ENCODE results near the gene STIP1. TPM values are rescaled to one million over a fixed set of nuclear protein-coding genes. Genes with fewer than 3 reads are reported as not detected.
A peak's percentile ranks its signal among the peaks of the same experiment; 100 is the strongest.

STIP1 gene
- total and polyA plus RNA-seq, 7 donors = 124 to 207 (median 171) TPM

DNA sequence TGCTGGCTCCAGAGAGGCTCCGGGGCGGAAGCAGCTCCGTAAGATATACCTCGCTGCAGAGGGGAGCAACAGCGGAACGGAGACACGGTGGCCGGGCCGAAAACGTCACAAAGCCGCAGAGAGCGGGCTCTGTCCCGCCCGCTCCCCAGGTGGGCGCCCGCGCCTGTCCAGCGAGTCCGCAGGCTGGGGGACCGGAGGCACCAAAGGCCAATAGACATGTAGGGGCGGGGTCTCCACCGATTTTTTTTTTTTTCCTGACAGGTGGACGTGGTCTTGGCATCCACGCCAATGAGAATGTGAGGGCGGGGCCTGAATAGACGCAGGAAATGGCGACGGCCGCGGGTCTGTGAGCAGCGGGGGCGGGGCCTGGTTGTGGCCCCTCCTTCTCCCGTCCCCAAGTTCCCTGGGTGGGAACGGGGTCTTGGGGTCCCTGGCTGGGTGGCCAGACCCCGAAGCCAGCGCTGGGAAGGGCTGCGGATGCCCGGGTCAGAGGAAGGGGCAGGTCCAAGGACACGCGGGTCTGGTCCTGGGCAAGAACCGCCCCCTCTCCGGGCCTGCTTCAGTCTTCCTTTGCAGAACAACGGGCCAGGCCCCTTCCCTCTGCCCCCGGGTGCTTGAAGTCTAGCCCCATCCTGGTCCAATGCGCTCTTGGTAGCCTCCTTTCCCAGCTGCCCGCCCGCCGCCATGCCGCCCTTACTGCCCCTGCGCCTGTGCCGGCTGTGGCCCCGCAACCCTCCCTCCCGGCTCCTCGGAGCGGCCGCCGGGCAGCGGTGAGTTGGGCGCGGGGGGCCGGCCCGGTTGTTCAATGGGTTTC lies 44.4 kb downstream of the STIP1 start, which contains the start of gene DNAJC4:
Gene DNAJC4, plus strand, starts transcription at position 378 of the 814 bp plus-strand sequence. Its CDS starts 307 bp downstream, at position 685.
- WGBS, 3 donors = 1 to 4% (median 1%) methylated on average over 53 to 62 of the region's 62 CpGs
- TF ChIP-seq, protein P1, sequence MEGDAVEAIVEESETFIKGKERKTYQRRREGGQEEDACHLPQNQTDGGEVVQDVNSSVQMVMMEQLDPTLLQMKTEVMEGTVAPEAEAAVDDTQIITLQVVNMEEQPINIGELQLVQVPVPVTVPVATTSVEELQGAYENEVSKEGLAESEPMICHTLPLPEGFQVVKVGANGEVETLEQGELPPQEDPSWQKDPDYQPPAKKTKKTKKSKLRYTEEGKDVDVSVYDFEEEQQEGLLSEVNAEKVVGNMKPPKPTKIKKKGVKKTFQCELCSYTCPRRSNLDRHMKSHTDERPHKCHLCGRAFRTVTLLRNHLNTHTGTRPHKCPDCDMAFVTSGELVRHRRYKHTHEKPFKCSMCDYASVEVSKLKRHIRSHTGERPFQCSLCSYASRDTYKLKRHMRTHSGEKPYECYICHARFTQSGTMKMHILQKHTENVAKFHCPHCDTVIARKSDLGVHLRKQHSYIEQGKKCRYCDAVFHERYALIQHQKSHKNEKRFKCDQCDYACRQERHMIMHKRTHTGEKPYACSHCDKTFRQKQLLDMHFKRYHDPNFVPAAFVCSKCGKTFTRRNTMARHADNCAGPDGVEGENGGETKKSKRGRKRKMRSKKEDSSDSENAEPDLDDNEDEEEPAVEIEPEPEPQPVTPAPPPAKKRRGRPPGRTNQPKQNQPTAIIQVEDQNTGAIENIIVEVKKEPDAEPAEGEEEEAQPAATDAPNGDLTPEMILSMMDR (IDR thresholded peaks at IDR 0.05) = no peak
- ATAC-seq (peak; percentile 50 to 71 (median 65)), DNase-seq (peak; percentile 89 to 93)
- Histone ChIP-seq H3K27me3 (ENCODE audit: insufficient read depth in 3 of 3, low read length in 2 of 3) (no peaks in the 10 kb centered on the region), H3K4me3 (peak within 1 kb of the TSS; percentile 85), H3K9me3 (no peaks in the 10 kb centered on the region), H3K4me1 (peaks cover 45% of the 10 kb centered on the region), H3K36me3 (ENCODE audit: insufficient read depth in 1 of 2, low read depth in 1 of 2) (no peaks in the 10 kb centered on the region), H3K27ac (peak within 1 kb of the TSS; percentile 95)
- intact Hi-C loops (cut with DNase I) = no loop called here

DNA sequence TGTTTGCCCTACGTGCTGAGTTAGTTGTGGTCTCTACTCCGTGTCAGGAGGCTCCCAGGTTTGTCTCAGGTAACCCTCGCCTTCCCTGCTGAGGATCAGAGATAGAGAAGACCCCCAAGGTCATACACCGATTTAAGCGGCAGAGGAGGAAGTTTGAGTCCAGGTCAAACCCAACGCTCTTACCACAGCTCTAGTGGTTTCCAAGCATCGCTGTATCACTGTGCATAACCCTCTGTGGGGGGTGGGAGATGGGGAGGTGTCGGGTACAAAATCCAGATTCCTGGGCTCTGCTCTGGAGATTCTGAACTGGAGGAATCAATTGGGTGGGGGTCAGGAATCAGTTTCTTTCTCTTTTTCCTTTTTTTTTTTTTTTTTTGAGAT lies 45.0 kb downstream of the STIP1 start:
- Histone ChIP-seq H3K4me3 (peak overlapping the region; percentile 85), H3K27me3 (ENCODE audit: insufficient read depth in 3 of 3, low read length in 2 of 3) (no peaks in the 10 kb centered on the region), H3K9me3 (no peaks in the 10 kb centered on the region), H3K4me1 (peaks cover 48% of the 10 kb centered on the region), H3K36me3 (ENCODE audit: insufficient read depth in 1 of 2, low read depth in 1 of 2) (no peaks in the 10 kb centered on the region), H3K27ac (peak overlapping the region; percentile 95)
- intact Hi-C loops (cut with DNase I) = no loop called here
- WGBS, 3 donors = 28 to 33% (median 32%) methylated on average over 8 of the region's 8 CpGs
- ATAC-seq = no peak
- no peak for DNase-seq
- TF ChIP-seq, protein P1 (IDR thresholded peaks at IDR 0.05) = no peak

DNA sequence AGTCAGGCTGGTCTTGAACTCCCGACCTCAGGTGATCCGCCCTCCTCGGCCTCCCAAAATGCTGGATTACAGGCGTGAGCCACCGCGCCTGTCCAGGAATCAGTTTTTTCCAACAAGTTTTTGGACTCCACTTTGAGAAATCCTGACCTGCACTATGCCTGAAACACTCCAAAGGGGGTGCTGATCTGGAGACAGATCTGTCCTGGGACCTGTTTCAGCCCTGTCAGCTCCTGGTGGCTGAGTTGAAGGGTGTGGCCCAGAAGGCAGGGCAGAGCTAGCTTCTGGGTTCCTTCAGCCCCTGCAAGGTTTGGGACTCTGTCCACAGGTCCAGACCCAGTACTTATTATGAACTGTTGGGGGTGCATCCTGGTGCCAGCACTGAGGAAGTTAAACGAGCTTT lies 45.6 kb downstream of the STIP1 start:
- H3K27me3 ChIP-seq (ENCODE audit: insufficient read depth in 3 of 3, low read length in 2 of 3) = no peaks in the 10 kb centered on the region
- H3K4me3 ChIP-seq = no peak overlapping the region
- ATAC-seq (no peak), DNase-seq (no peak)
- H3K4me1 ChIP-seq = peaks cover 47% of the 10 kb centered on the region
- intact Hi-C loops (cut with DNase I) = no loop called here
- 91 to 93% (median 92%) methylated on average over 7 of the region's 7 CpGs for WGBS, 3 donors
- H3K36me3 ChIP-seq (ENCODE audit: insufficient read depth in 1 of 2, low read depth in 1 of 2) = no peaks in the 10 kb centered on the region
- TF ChIP-seq, protein P1 (IDR thresholded peaks at IDR 0.05) = no peak
- H3K27ac ChIP-seq = no peak overlapping the region
- H3K9me3 ChIP-seq = no peaks in the 10 kb centered on the region

DNA sequence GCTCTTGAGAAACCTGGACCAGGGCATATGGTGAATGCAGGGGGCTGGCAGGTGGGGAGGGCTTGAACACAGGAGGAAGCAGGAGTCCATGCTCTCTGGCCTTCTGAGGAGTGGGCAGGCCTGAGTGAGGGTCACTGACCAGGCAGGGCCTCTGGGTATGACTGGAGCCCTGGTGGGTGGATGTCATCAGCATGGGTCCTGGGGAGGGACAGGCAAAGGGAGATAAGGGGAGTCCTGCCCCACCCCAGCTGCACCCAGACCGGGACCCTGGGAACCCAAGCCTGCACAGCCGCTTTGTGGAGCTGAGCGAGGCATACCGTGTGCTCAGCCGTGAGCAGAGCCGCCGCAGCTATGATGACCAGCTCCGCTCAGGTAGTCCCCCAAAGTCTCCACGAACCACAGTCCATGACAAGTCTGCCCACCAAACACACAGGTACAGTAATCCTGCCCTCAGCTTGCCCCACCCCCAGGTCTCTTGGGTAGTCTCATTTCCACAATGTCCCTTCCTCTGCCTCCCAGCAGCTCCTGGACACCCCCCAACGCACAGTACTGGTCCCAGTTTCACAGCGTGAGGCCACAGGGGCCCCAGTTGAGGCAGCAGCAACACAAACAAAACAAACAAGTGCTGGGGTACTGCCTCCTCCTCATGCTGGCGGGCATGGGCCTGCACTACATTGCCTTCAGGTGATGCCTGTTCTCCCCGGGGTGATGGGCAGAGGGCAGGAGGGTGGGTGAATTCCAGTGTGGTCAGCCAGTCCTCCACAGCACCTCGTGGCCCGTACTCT lies 46.4 kb downstream of the STIP1 start:
- Histone ChIP-seq H3K27me3 (ENCODE audit: insufficient read depth in 3 of 3, low read length in 2 of 3) (no peaks in the 10 kb centered on the region), H3K36me3 (ENCODE audit: insufficient read depth in 1 of 2, low read depth in 1 of 2) (peaks cover 0 to under 1% of the 10 kb centered on the region in 2 donors), H3K4me1 (peaks cover 39% of the 10 kb centered on the region), H3K9me3 (no peaks in the 10 kb centered on the region), H3K4me3 (no peak overlapping the region), H3K27ac (no peak overlapping the region)
- 80 to 89% (median 84%) methylated on average over 15 of the region's 15 CpGs for WGBS, 3 donors
- ATAC-seq = no peak
- intact Hi-C loops (cut with DNase I) = no loop called here
- TF ChIP-seq, protein P1 (IDR thresholded peaks at IDR 0.05) = no peak
- peak in 1 of 2 donors; percentile 54 for DNase-seq

Measured in psoas muscle (tissue), 8 donors.